Endothelial cell of umbilical vein (primary cell): Measurements from ENCODE around the gene HAUS3. TPM values are rescaled to one million over a fixed set of nuclear protein-coding genes. Genes with fewer than 3 reads are reported as not detected.

Experiments used
- BruUV-seq: library from RNA; stranded (reverse); fragments of 400-500 nt; replicated peaks from 2 replicates; lab custom pipeline; 2021; lab: Mats Ljungman, UMichigan
- CTCF ChIA-PET: fragments of 300-600, 350-600 bp; sonication (Branson Sonifier 250); formaldehyde crosslinking; loops from one replicate; lab custom pipeline; 2021; ENCODE audit warnings: antibody characterized with exemption, inconsistent platforms; lab: Charles Lee
- POLR2A ChIA-PET: fragments of 300-600, 350-600 bp; sonication (Branson Sonifier 250); formaldehyde crosslinking; loops from one replicate; lab custom pipeline; 2021; ENCODE audit warnings: antibody characterized with exemption, inconsistent platforms; lab: Charles Lee
- DNase-seq: peaks from one replicate; pipeline ENCODE4 v3.0.0-alpha.2; 2011; ENCODE audit warnings: low read depth, low spot score
- FAIRE-seq: peaks from 2 replicates; lab custom pipeline; 2011; peaks lifted over from hg19 to GRCh38; lab: Jason Lieb, UNC
- H2AFZ ChIP-seq: 2 replicates; pipeline ENCODE4 v1.6.0; 2012; ENCODE audit warnings: low read depth, low read length, control low read depth, inconsistent platforms
- H3K27ac ChIP-seq: 2 replicates; pipeline ENCODE4 v1.5.1; 2011; ENCODE audit warnings: low read depth, mild to moderate bottlenecking, control low read depth, low read length, moderate library complexity; ENCODE audit not compliant: insufficient read depth
- H3K27me3 ChIP-seq, 2 experiments: 2 replicates each; pipeline versions ENCODE4 v1.6.0 to v1.6.1; 2011; ENCODE audit warnings: low read length in 2 of 2, mixed read lengths in 1 of 2; ENCODE audit not compliant: control insufficient read depth in 2 of 2, insufficient read depth in 2 of 2
- H3K36me3 ChIP-seq, 2 experiments: 2 replicates in 1 of 2; 3 replicates in 1 of 2; pipeline ENCODE4 v1.5.1; 2011; ENCODE audit warnings: low read length in 2 of 2, mild to moderate bottlenecking in 1 of 2, moderate library complexity in 1 of 2; ENCODE audit not compliant: control insufficient read depth in 2 of 2, insufficient read depth in 2 of 2; ENCODE audit errors: extremely low read depth in 1 of 2
- H3K4me1 ChIP-seq: 3 replicates; pipeline ENCODE4 v1.5.1; 2011; ENCODE audit warnings: mild to moderate bottlenecking, low read length; ENCODE audit not compliant: control insufficient read depth, insufficient read depth; ENCODE audit errors: extremely low read depth
- H3K4me2 ChIP-seq: 2 replicates; pipeline ENCODE4 v1.6.1; 2011; ENCODE audit warnings: low read length, control low read depth, mixed read lengths; ENCODE audit not compliant: insufficient read depth
- H3K4me3 ChIP-seq, 3 experiments: fragments of 200-600 bp in 1 of 3; sonication (generic), shearing (Covaris generic) in 1 of 3; replicated peaks in 1 of 3; 2 replicates each; pipeline ENCODE4 v1.5.1; 2011 to 2016; ENCODE audit warnings: control low read depth in 3 of 3, low read length in 3 of 3, mild to moderate bottlenecking in 2 of 3, inconsistent platforms in 1 of 3, low read depth in 1 of 3, moderate library complexity in 1 of 3; ENCODE audit not compliant: insufficient read depth in 1 of 3
- H3K79me2 ChIP-seq: 2 replicates; pipeline ENCODE4 v1.6.0; 2012; ENCODE audit warnings: low read length, inconsistent platforms; ENCODE audit not compliant: control insufficient read depth, insufficient read depth
- H3K9ac ChIP-seq: replicated peaks from 2 replicates; pipeline ENCODE3; 2011; ENCODE audit warnings: low read length, control low read depth; ENCODE audit not compliant: insufficient read depth; ENCODE audit errors: extremely low read depth
- H3K9me1 ChIP-seq: replicated peaks from 3 replicates; pipeline ENCODE4 v1.6.0; 2011; ENCODE audit warnings: mild to moderate bottlenecking, low read length; ENCODE audit not compliant: control insufficient read depth, insufficient read depth; ENCODE audit errors: extremely low read depth
- H3K9me3 ChIP-seq: replicated peaks from 2 replicates; pipeline ENCODE4 v1.5.1; 2012; ENCODE audit warnings: low read length, inconsistent platforms; ENCODE audit not compliant: control insufficient read depth, insufficient read depth
- H4K20me1 ChIP-seq: replicated peaks from 2 replicates; pipeline ENCODE3; 2011; ENCODE audit warnings: mild to moderate bottlenecking, low read length; ENCODE audit not compliant: control insufficient read depth, insufficient read depth; ENCODE audit errors: extremely low read depth
- EZH2 ChIP-seq: IDR thresholded peaks from 2 replicates; pipeline ENCODE4 v1.6.1; 2012; ENCODE audit warnings: borderline replicate concordance, low read depth, mild to moderate bottlenecking, moderate library complexity, low read length, inconsistent platforms; ENCODE audit not compliant: severe bottlenecking
- FOS ChIP-seq: IDR thresholded peaks from 2 replicates; pipeline ENCODE4 v1.6.1; 2011; ENCODE audit warnings: mild to moderate bottlenecking, low read length, moderate library complexity, borderline replicate concordance; ENCODE audit not compliant: insufficient read depth
- GATA2 ChIP-seq: IDR thresholded peaks from 2 replicates; pipeline ENCODE4 v1.7.0; 2011; ENCODE audit warnings: low read depth, mild to moderate bottlenecking, moderate library complexity, mixed read lengths, low read length; ENCODE audit not compliant: insufficient read length, insufficient read depth
- JUN ChIP-seq: IDR thresholded peaks from 2 replicates; pipeline ENCODE4 v1.6.1; 2011; ENCODE audit warnings: borderline replicate concordance, low read depth; ENCODE audit not compliant: insufficient read length, insufficient read depth
- MYC ChIP-seq: IDR thresholded peaks from one replicate; pipeline ENCODE4 v1.6.1; 2011; ENCODE audit warnings: mild to moderate bottlenecking, low read depth, low read length
- POLR2A ChIP-seq: IDR thresholded peaks from 2 replicates; pipeline ENCODE4 v1.6.1; 2012; ENCODE audit warnings: low read depth, mild to moderate bottlenecking, control low read depth, low read length
- POLR2AphosphoS5 ChIP-seq: IDR thresholded peaks from 2 replicates; pipeline ENCODE4 v1.6.1; 2012; ENCODE audit warnings: low read depth, mild to moderate bottlenecking, control low read depth, low read length, moderate library complexity; ENCODE audit not compliant: insufficient read depth
- dilution Hi-C: fragments of 300-500 bp; cut with MboI; formaldehyde crosslinking; loops from one replicate; pipeline ENCODE4 v1.15.0; 2019; ENCODE audit warnings: low sequenced_read_pairs; ENCODE audit not compliant: extremely low pct_ligation_motif_present
- intact Hi-C: fragments of 100-400 bp; cut with micrococcal nuclease; formaldehyde crosslinking; loops from one replicate; pipeline ENCODE4 v1.10.0; 2022
- polyA plus RNA-seq, 4 experiments: library from polyadenylated mRNA; depleted of rRNA in 3 of 4; stranded (reverse) in 3 of 4; unstranded in 1 of 4; fragments of >200 nt; gene quantifications; 2 replicates each; pipeline versions ENCODE4 v1.2.1 to v1.2.3, GENCODE V29; 2011 to 2012; ENCODE audit warnings: missing spikeins in 1 of 4
- total RNA-seq: library from RNA; stranded (reverse); gene quantifications from 2 replicates; pipeline ENCODE4 v1.2.3, GENCODE V29; 2021
- TF ChIP-seq, protein P1 (sequence below): IDR thresholded peaks from 2 replicates; pipeline ENCODE4 v1.6.1; 2011; ENCODE audit not compliant: insufficient read depth, insufficient read length
- TF ChIP-seq, protein P2 (sequence below), 2 donors: IDR thresholded peaks; 1 replicate in 1 of 2; 2 replicates in 1 of 2; pipeline ENCODE4 v1.5.1; 2011; ENCODE audit warnings: low read length in 2 of 2, mild to moderate bottlenecking in 2 of 2, moderate library complexity in 2 of 2, control low read depth in 1 of 2, inconsistent platforms in 1 of 2, low read depth in 1 of 2; ENCODE audit not compliant: insufficient read depth in 1 of 2; ENCODE audit errors: extremely low read depth in 1 of 2

Gene HAUS3
- total and polyA plus RNA-seq, 2 donors (not counting 3 experiments of a cell fraction or from before 2014, with no cell fraction given), result 4.4 to 15.9 TPM

DNA sequence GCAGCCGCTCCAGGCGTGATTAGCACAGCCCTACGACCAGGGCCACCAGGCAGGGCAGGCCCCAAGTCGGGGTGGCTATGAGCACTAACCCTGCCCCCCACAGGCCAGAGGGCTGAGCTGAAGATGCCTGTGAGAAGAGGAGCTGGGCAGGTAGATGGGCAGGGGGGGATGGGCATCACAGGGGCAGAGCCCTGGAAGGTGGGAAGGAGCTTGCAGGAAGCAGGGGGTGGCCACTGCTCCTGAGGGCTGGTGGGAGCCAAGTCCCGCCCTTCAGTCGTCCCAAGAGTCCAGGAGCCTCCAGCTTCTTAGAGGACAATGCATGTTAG, 27.2 kb upstream of the HAUS3 start:
- H2AFZ ChIP-seq, result no peak overlapping the region
- H3K27ac ChIP-seq, result no peak overlapping the region
- ChIA-PET CTCF (no interaction called here), POLR2A (no interaction called here)
- intact Hi-C loops, result no loop called here
- H3K79me2 ChIP-seq, result no peaks in the 10 kb centered on the region
- H3K36me3 ChIP-seq, result no peaks in the 10 kb centered on the region
- no peaks in the 10 kb centered on the region for H3K4me1 ChIP-seq
- H3K27me3 ChIP-seq, result no peaks in the 10 kb centered on the region
- H3K9ac ChIP-seq, result no peak overlapping the region
- H3K9me3 ChIP-seq, result no peaks in the 10 kb centered on the region
- no peaks in the 10 kb centered on the region for H3K9me1 ChIP-seq
- DNase-seq, result no peak
- no TSS peak for BruUV-seq
- H3K4me2 ChIP-seq, result no peak overlapping the region
- TF ChIP-seq POLR2AphosphoS5 (no peak), FOS (no peak), MYC (no peak), GATA2 (no peak), JUN (no peak), POLR2A (no peak), EZH2 (no peak)
- TF ChIP-seq, protein P1, sequence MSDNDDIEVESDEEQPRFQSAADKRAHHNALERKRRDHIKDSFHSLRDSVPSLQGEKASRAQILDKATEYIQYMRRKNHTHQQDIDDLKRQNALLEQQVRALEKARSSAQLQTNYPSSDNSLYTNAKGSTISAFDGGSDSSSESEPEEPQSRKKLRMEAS, result no peak
- TF ChIP-seq, protein P2, sequence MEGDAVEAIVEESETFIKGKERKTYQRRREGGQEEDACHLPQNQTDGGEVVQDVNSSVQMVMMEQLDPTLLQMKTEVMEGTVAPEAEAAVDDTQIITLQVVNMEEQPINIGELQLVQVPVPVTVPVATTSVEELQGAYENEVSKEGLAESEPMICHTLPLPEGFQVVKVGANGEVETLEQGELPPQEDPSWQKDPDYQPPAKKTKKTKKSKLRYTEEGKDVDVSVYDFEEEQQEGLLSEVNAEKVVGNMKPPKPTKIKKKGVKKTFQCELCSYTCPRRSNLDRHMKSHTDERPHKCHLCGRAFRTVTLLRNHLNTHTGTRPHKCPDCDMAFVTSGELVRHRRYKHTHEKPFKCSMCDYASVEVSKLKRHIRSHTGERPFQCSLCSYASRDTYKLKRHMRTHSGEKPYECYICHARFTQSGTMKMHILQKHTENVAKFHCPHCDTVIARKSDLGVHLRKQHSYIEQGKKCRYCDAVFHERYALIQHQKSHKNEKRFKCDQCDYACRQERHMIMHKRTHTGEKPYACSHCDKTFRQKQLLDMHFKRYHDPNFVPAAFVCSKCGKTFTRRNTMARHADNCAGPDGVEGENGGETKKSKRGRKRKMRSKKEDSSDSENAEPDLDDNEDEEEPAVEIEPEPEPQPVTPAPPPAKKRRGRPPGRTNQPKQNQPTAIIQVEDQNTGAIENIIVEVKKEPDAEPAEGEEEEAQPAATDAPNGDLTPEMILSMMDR (IDR thresholded peaks at IDR 0.05; ENCODE audit: extremely low read depth in 1 of 2, insufficient read depth in 1 of 2, low read depth in 1 of 2, low read length in 2 of 2), result no peak
- no peak overlapping the region for H3K4me3 ChIP-seq
- H4K20me1 ChIP-seq, result no peaks in the 10 kb centered on the region
- dilution Hi-C loops, result no loop called here
- no peak for FAIRE-seq
